HG02798 (cell line): ENCODE results near the gene PCDHGB6.
"Not testable (repeated sequence)": the region's sequence is repeated elsewhere in the genome, so short reads cannot be mapped to it uniquely, and the experiment has no call there.

Experiments used
- ATAC-seq: cut with Tn5 transposase; IDR thresholded peaks from one replicate; pipeline ENCODE4 v1.9.1; 2021; ENCODE audit warnings: mild to moderate bottlenecking; ENCODE audit not compliant: unreplicated experiment, poor library complexity

Gene PCDHGB6

GRCh38 chr5:141414548-141415274 lies 6.9 kb downstream of the PCDHGB6 start:
- ATAC-seq: not testable (repeated sequence)

- not testable (repeated sequence) for ATAC-seq
Measured at GRCh38 chr5:141415275-141415618, 7.4 kb downstream of the PCDHGB6 start.

GRCh38 chr5:141417494-141418172 lies 9.8 kb downstream of the PCDHGB6 start, which contains the start of gene PCDHGB7:
Gene PCDHGB7 (plus strand): TSS chr5:141417677. CDS start chr5:141417860, 183 bp downstream.
- peak; percentile 80 for ATAC-seq

GRCh38 chr5:141419074-141419880 lies 11.5 kb downstream of the PCDHGB6 start:
- ATAC-seq: no peak

- ATAC-seq: peak; percentile 56
Measured at GRCh38 chr5:141420855-141421488, 13.2 kb downstream of the PCDHGB6 start, which contains the start of gene PCDHGA11. Gene PCDHGA11 (plus strand): TSS chr5:141421051. CDS start chr5:141421228, 177 bp downstream.

- ATAC-seq: no peak
Measured at GRCh38 chr5:141421489-141421855, 13.7 kb downstream of the PCDHGB6 start.

- no peak for ATAC-seq
Measured at GRCh38 chr5:141422742-141423291, 15.0 kb downstream of the PCDHGB6 start.

GRCh38 chr5:141427783-141428426 lies 20.1 kb downstream of the PCDHGB6 start:
- ATAC-seq: no peak

- ATAC-seq: peak; percentile 77
Measured at GRCh38 chr5:141430332-141431113, 22.7 kb downstream of the PCDHGB6 start, which contains the start of gene PCDHGA12. Gene PCDHGA12 (plus strand): TSS chr5:141430507. CDS start chr5:141430760, 253 bp downstream.

- ATAC-seq: peak; percentile 50
Measured at GRCh38 chr5:141431286-141431685, 23.5 kb downstream of the PCDHGB6 start.

GRCh38 chr5:141432308-141432707 lies 24.5 kb downstream of the PCDHGB6 start:
- not testable (repeated sequence) for ATAC-seq

GRCh38 chr5:141432726-141433125 lies 24.9 kb downstream of the PCDHGB6 start:
- ATAC-seq: not testable (repeated sequence)

- ATAC-seq: no peak
Measured at GRCh38 chr5:141434006-141434405, 26.2 kb downstream of the PCDHGB6 start.

- ATAC-seq: no peak
Measured at GRCh38 chr5:141437221-141437620, 29.4 kb downstream of the PCDHGB6 start.

GRCh38 chr5:141439411-141440141 lies 31.8 kb downstream of the PCDHGB6 start:
- ATAC-seq: no peak

GRCh38 chr5:141440341-141440740 lies 32.5 kb downstream of the PCDHGB6 start:
- ATAC-seq: no peak

- no peak for ATAC-seq
Measured at GRCh38 chr5:141441571-141442170, 33.9 kb downstream of the PCDHGB6 start.
